ENCODE data around the gene RALGAPA2. TPM values are rescaled to one million over a fixed set of nuclear protein-coding genes. Genes with fewer than 3 reads are reported as not detected.

The RALGAPA2 gene
- total and polyA plus RNA-seq, 10 donors, result 1.2 to 55.2 (median 29.4) TPM

GRCh38 chr20:20691477-20692235 lies 20.8 kb downstream of the RALGAPA2 start:
- no peak for TF ChIP-seq CTCF (IDR thresholded peaks at IDR 0.05 in 8 of 11, conservative IDR thresholded peaks at IDR 0.05 in 3 of 11)
- TF ChIP-seq POLR2AphosphoS5 (IDR thresholded peaks at IDR 0.05), result no peak
- TF ChIP-seq POLR2A (IDR thresholded peaks at IDR 0.05), result no peak
- WGBS, 5 donors, result 87 to 93% (median 90%) methylated on average over 4 of the region's 4 CpGs

GRCh38 chr20:20690676-20691476 lies 21.6 kb downstream of the RALGAPA2 start:
- Histone ChIP-seq H3K9me3 (no peaks in the 10 kb centered on the region), H3K4me3 (no peak overlapping the region), H3K36me3 (no peaks in the 10 kb centered on the region), H3K4me1 (peaks cover 0 to 70% (median 20%) of the 10 kb centered on the region in 6 donors), H3K27me3 (replicated peaks in 1 of 7) (no peaks in the 10 kb centered on the region), H3K27ac (peak overlapping the region in 2 of 8 donors; percentile 5 to 17)
- intact Hi-C loops (cut with DNase I; ENCODE audit: low total_unique reads), result no loop called here
- DNase-seq, result no peak
- 60 to 80% (median 71%) methylated on average over 8 of the region's 8 CpGs for WGBS, 5 donors
- TF ChIP-seq CTCF (IDR thresholded peaks at IDR 0.05 in 8 of 11, conservative IDR thresholded peaks at IDR 0.05 in 3 of 11), result no peak
- no peak for TF ChIP-seq POLR2A (IDR thresholded peaks at IDR 0.05)
- TF ChIP-seq POLR2AphosphoS5 (IDR thresholded peaks at IDR 0.05), result no peak

More at GRCh38 chr20:20691477-20692235, 20.8 kb downstream of the RALGAPA2 start:
- Histone ChIP-seq H3K4me3 (no peak overlapping the region), H3K9me3 (no peaks in the 10 kb centered on the region), H3K36me3 (no peaks in the 10 kb centered on the region), H3K4me1 (peaks cover 0 to 62% (median 18%) of the 10 kb centered on the region in 6 donors), H3K27ac (peak overlapping the region in 1 of 8 donors; percentile 17), H3K27me3 (replicated peaks in 1 of 7) (no peaks in the 10 kb centered on the region)
- intact Hi-C loops (cut with DNase I; ENCODE audit: low total_unique reads), result no loop called here
- no peak for DNase-seq

- Histone ChIP-seq H3K27me3 (replicated peaks in 1 of 7) (no peaks in the 10 kb centered on the region), H3K4me1 (peaks cover 0 to 100% (median 32%) of the 10 kb centered on the region in 6 donors), H3K36me3 (no peaks in the 10 kb centered on the region), H3K9me3 (no peaks in the 10 kb centered on the region), H3K4me3 (no peak overlapping the region), H3K27ac (no peak overlapping the region)
- DNase-seq, result no peak
- intact Hi-C loops (cut with DNase I; ENCODE audit: low total_unique reads), result no loop called here
- TF ChIP-seq POLR2A (IDR thresholded peaks at IDR 0.05), result no peak
- no peak for TF ChIP-seq POLR2AphosphoS5 (IDR thresholded peaks at IDR 0.05)
- no peak for TF ChIP-seq CTCF (IDR thresholded peaks at IDR 0.05 in 8 of 11, conservative IDR thresholded peaks at IDR 0.05 in 3 of 11)
- WGBS, 5 donors, result 78 to 93% (median 85%) methylated on average over 5 of the region's 5 CpGs
These were observed 25.1 kb downstream of the RALGAPA2 start for GRCh38 chr20:20687319-20687718.

- H3K9me3 ChIP-seq, result no peaks in the 10 kb centered on the region
- TF ChIP-seq POLR2A (IDR thresholded peaks at IDR 0.05) (no peak), POLR2AphosphoS5 (IDR thresholded peaks at IDR 0.05) (no peak), CTCF (IDR thresholded peaks at IDR 0.05 in 8 of 11, conservative IDR thresholded peaks at IDR 0.05 in 3 of 11) (no peak)
- intact Hi-C loops (cut with DNase I; ENCODE audit: low total_unique reads), result no loop called here
- no peak for DNase-seq
- WGBS, 5 donors, result 63 to 82% (median 73%) methylated on average over 3 of the region's 3 CpGs
- no peak overlapping the region for H3K27ac ChIP-seq
- peaks cover 0 to 100% (median 30%) of the 10 kb centered on the region in 6 donors for H3K4me1 ChIP-seq
- H3K4me3 ChIP-seq, result no peak overlapping the region
- H3K36me3 ChIP-seq, result no peaks in the 10 kb centered on the region
- H3K27me3 ChIP-seq (replicated peaks in 1 of 7), result no peaks in the 10 kb centered on the region
These were observed 26.8 kb downstream of the RALGAPA2 start for GRCh38 chr20:20685635-20686034.

Data from spleen (tissue), 11 donors.